Progenitor cell of endocrine pancreas (in vitro differentiated cells): ENCODE measurements around the gene SLC25A13. TPM values are rescaled to one million over a fixed set of nuclear protein-coding genes. Genes with fewer than 3 reads are reported as not detected.

Source experiments
- DNase-seq: peaks from one replicate; pipeline ENCODE4 v3.0.0; 2021; ENCODE audit warnings: low spot score; ENCODE audit not compliant: unreplicated experiment
- H3K27ac Mint-ChIP-seq: 2 replicates; pipeline ENCODE4 v1.8.0; 2021; ENCODE audit warnings: mild to moderate bottlenecking, moderate library complexity, mixed read lengths
- H3K27me3 Mint-ChIP-seq: 2 replicates; pipeline ENCODE4 v1.8.0; 2021; ENCODE audit warnings: mixed read lengths
- H3K36me3 Mint-ChIP-seq: 2 replicates; pipeline ENCODE4 v1.8.0; 2022; ENCODE audit warnings: mixed read lengths; ENCODE audit not compliant: insufficient read depth
- H3K4me1 Mint-ChIP-seq: 2 replicates; pipeline ENCODE4 v1.8.0; 2021; ENCODE audit warnings: low read depth, mixed read lengths
- H3K4me3 Mint-ChIP-seq: 2 replicates; pipeline ENCODE4 v1.8.0; 2021; ENCODE audit warnings: low read depth, mild to moderate bottlenecking, moderate library complexity, mixed read lengths
- H3K9me3 Mint-ChIP-seq: 2 replicates; pipeline ENCODE4 v1.8.0; 2021; ENCODE audit warnings: low read depth, mixed read lengths
- CTCF ChIP-seq: fragments of 200-600 bp; sonication (generic); IDR thresholded peaks from one replicate; pipeline ENCODE4 v1.5.0; 2021; ENCODE audit warnings: antibody characterized with exemption, mild to moderate bottlenecking; ENCODE audit not compliant: unreplicated experiment
- total RNA-seq: library from RNA; stranded (reverse); gene quantifications from 2 replicates; pipeline ENCODE4 v1.2.1, GENCODE V29; 2021

SLC25A13 gene
- total RNA-seq, 1 donor from 2014 or later: 54.0 TPM

GRCh38 chr7:96100737-96101136 lies 221.2 kb downstream of the SLC25A13 start:
- no peaks in the 10 kb centered on the region for H3K4me1 Mint-ChIP-seq
- H3K9me3 Mint-ChIP-seq: no peaks in the 10 kb centered on the region
- no peaks in the 10 kb centered on the region for H3K36me3 Mint-ChIP-seq
- DNase-seq: no peak
- H3K27me3 Mint-ChIP-seq: no peaks in the 10 kb centered on the region
- no peak for TF ChIP-seq CTCF
- no peak overlapping the region for H3K27ac Mint-ChIP-seq
- H3K4me3 Mint-ChIP-seq: no peak overlapping the region

GRCh38 chr7:96097835-96098234 lies 224.1 kb downstream of the SLC25A13 start:
- TF ChIP-seq CTCF: no peak
- H3K27ac Mint-ChIP-seq: no peak overlapping the region
- no peak overlapping the region for H3K4me3 Mint-ChIP-seq
- H3K9me3 Mint-ChIP-seq: no peaks in the 10 kb centered on the region
- H3K27me3 Mint-ChIP-seq: no peaks in the 10 kb centered on the region
- no peaks in the 10 kb centered on the region for H3K4me1 Mint-ChIP-seq
- no peak for DNase-seq
- no peaks in the 10 kb centered on the region for H3K36me3 Mint-ChIP-seq

- DNase-seq: no peak
- no peaks in the 10 kb centered on the region for H3K4me1 Mint-ChIP-seq
- no peaks in the 10 kb centered on the region for H3K27me3 Mint-ChIP-seq
- no peak overlapping the region for H3K27ac Mint-ChIP-seq
- H3K4me3 Mint-ChIP-seq: no peak overlapping the region
- H3K36me3 Mint-ChIP-seq: no peaks in the 10 kb centered on the region
- TF ChIP-seq CTCF: no peak
- H3K9me3 Mint-ChIP-seq: no peaks in the 10 kb centered on the region
These were observed 228.5 kb downstream of the SLC25A13 start for GRCh38 chr7:96093435-96093834.

- no peaks in the 10 kb centered on the region for H3K27me3 Mint-ChIP-seq
- no peaks in the 10 kb centered on the region for H3K9me3 Mint-ChIP-seq
- peaks cover 2% of the 10 kb centered on the region for H3K4me1 Mint-ChIP-seq
- H3K4me3 Mint-ChIP-seq: no peak overlapping the region
- no peak overlapping the region for H3K27ac Mint-ChIP-seq
- TF ChIP-seq CTCF: no peak
- no peaks in the 10 kb centered on the region for H3K36me3 Mint-ChIP-seq
- DNase-seq: no peak
These were observed 231.1 kb downstream of the SLC25A13 start for GRCh38 chr7:96090756-96091155.

GRCh38 chr7:96089511-96089910 lies 232.4 kb downstream of the SLC25A13 start:
- no peaks in the 10 kb centered on the region for H3K27me3 Mint-ChIP-seq
- DNase-seq: no peak
- no peaks in the 10 kb centered on the region for H3K9me3 Mint-ChIP-seq
- H3K4me3 Mint-ChIP-seq: no peak overlapping the region
- no peak for TF ChIP-seq CTCF
- H3K4me1 Mint-ChIP-seq: peaks cover 2% of the 10 kb centered on the region
- H3K27ac Mint-ChIP-seq: no peak overlapping the region
- H3K36me3 Mint-ChIP-seq: no peaks in the 10 kb centered on the region
